HCT116 (cell line): ENCODE results near the gene ANGEL1. TPM values are rescaled to one million over a fixed set of nuclear protein-coding genes. Genes with fewer than 3 reads are reported as not detected.

ENCODE experiments used
- ATAC-seq: fragments of 200-7000 bp; cut with Tn5 transposase; 2 replicates; pipeline ENCODE4 v1.9.1; 2020; ENCODE audit warnings: mild to moderate bottlenecking, moderate library complexity
- BruUV-seq: library from RNA; stranded (reverse); fragments of 400-500 nt; replicated peaks from 2 replicates; lab custom pipeline; 2021; lab: Mats Ljungman, UMichigan
- CTCF ChIA-PET: fragments of 300-600 bp; sonication (Branson Sonifier 250); formaldehyde crosslinking; loops from one replicate; lab custom pipeline; 2021; ENCODE audit warnings: antibody characterized with exemption; lab: Charles Lee
- POLR2A ChIA-PET: fragments of 300-600, 350-600 bp; sonication (Branson Sonifier 250); formaldehyde crosslinking; loops from one replicate; lab custom pipeline; 2021; ENCODE audit warnings: antibody characterized with exemption; lab: Charles Lee
- RAD21 ChIA-PET, 2 experiments: fragments of 300-600 bp; sonication (Branson Sonifier 250); formaldehyde crosslinking; loops; one replicate each; lab custom pipeline; 2023; ENCODE audit warnings: low total read pairs in 2 of 2; ENCODE audit not compliant: uncharacterized antibody in 2 of 2, unreplicated experiment in 2 of 2, low non-redundant PET in 1 of 2; lab: Charles Lee
- DNase-seq: peaks from one replicate; pipeline ENCODE4 v3.0.0-alpha.2; 2010; ENCODE audit warnings: low read depth, low spot score
- H2AFZ ChIP-seq: fragments of 200-600 bp; shearing (Covaris generic), sonication (generic); 2 replicates; pipeline ENCODE4 v1.6.1; 2017; ENCODE audit warnings: low read depth, mixed run types, mixed read lengths, antibody characterized with exemption, low read length; ENCODE audit not compliant: poor library complexity, severe bottlenecking
- H3K27ac ChIP-seq: 2 replicates; pipeline ENCODE4 v1.5.1; 2012; ENCODE audit warnings: low read depth, low read length
- H3K27me3 ChIP-seq: fragments of 200-600 bp; sonication (generic); 2 replicates; pipeline ENCODE4 v1.6.1; 2016; ENCODE audit warnings: mixed run types, low read length, mixed read lengths; ENCODE audit not compliant: insufficient read depth
- H3K36me3 ChIP-seq, 2 experiments: fragments of 200-500 bp in 1 of 2; fragments of 200-600 bp in 1 of 2; sonication (Bioruptor generic) in 1 of 2; sonication (generic) in 1 of 2; 2 replicates each; pipeline versions ENCODE4 v1.5.1 to v1.6.1; 2014 to 2016; ENCODE audit warnings: low read length in 2 of 2, inconsistent platforms in 1 of 2, mixed read lengths in 1 of 2, mixed run types in 1 of 2; ENCODE audit not compliant: insufficient read depth in 2 of 2, control insufficient read depth in 1 of 2
- H3K4me1 ChIP-seq, 2 experiments: fragments of 200-600 bp in 1 of 2; sonication (generic) in 1 of 2; 2 replicates each; pipeline versions ENCODE4 v1.5.1 to v1.6.1; 2012 to 2017; ENCODE audit warnings: low read length in 2 of 2, inconsistent platforms in 1 of 2, mild to moderate bottlenecking in 1 of 2, mixed read lengths in 1 of 2, mixed run types in 1 of 2, moderate library complexity in 1 of 2; ENCODE audit not compliant: insufficient read depth in 2 of 2, control insufficient read depth in 1 of 2
- H3K4me2 ChIP-seq: fragments of 200-600 bp; sonication (generic); 2 replicates; pipeline ENCODE4 v1.6.1; 2017; ENCODE audit warnings: mixed run types, low read length, mixed read lengths
- H3K4me3 ChIP-seq, 2 experiments: fragments of 200-600 bp in 1 of 2; sonication (generic) in 1 of 2; replicated peaks in 1 of 2; 2 replicates each; pipeline ENCODE4 v1.5.1; 2011 to 2016; ENCODE audit warnings: low read length in 2 of 2, control low read depth in 1 of 2, low read depth in 1 of 2, mild to moderate bottlenecking in 1 of 2, mixed read lengths in 1 of 2, mixed run types in 1 of 2
- H3K79me2 ChIP-seq: fragments of 200-600 bp; sonication (generic); 2 replicates; pipeline ENCODE4 v1.6.1; 2017; ENCODE audit warnings: mild to moderate bottlenecking, mixed run types, low read length, moderate library complexity, mixed read lengths; ENCODE audit not compliant: insufficient read depth
- H3K9ac ChIP-seq: fragments of 200-600 bp; sonication (generic); 2 replicates; pipeline ENCODE4 v1.6.1; 2016; ENCODE audit warnings: low read length, mixed read lengths
- H3K9me2 ChIP-seq: fragments of 200-600 bp; sonication (generic), shearing (Covaris generic); 2 replicates; pipeline ENCODE4 v1.6.1; 2017; ENCODE audit warnings: mixed run types, mild to moderate bottlenecking, moderate library complexity; ENCODE audit not compliant: insufficient read depth
- H3K9me3 ChIP-seq, 2 experiments: fragments of 200-500 bp in 1 of 2; fragments of 200-600 bp in 1 of 2; sonication (Bioruptor generic) in 1 of 2; sonication (generic) in 1 of 2; 2 replicates each; pipeline ENCODE4 v1.6.1; 2014 to 2017; ENCODE audit warnings: low read length in 2 of 2, mixed read lengths in 2 of 2, inconsistent platforms in 1 of 2, low read depth in 1 of 2, mild to moderate bottlenecking in 1 of 2, mixed run types in 1 of 2, moderate library complexity in 1 of 2; ENCODE audit not compliant: control insufficient read depth in 1 of 2, insufficient read depth in 1 of 2
- H4K20me1 ChIP-seq: fragments of 200-600 bp; sonication (generic), shearing (Covaris generic); 2 replicates; pipeline ENCODE4 v1.6.1; 2017; ENCODE audit warnings: mixed run types, mild to moderate bottlenecking, moderate library complexity; ENCODE audit not compliant: insufficient read depth
- CEBPB ChIP-seq: IDR thresholded peaks from 2 replicates; pipeline ENCODE4 v1.6.1; 2012; ENCODE audit warnings: low read depth
- EGR1 ChIP-seq: IDR thresholded peaks from 2 replicates; pipeline ENCODE4 v1.6.1; 2012; ENCODE audit warnings: low read depth
- EZH2 ChIP-seq: fragments of 200-600 bp; sonication (generic); IDR thresholded peaks from 2 replicates; pipeline ENCODE4 v1.6.1; 2017; ENCODE audit warnings: antibody characterized with exemption, mixed run types
- JUND ChIP-seq: IDR thresholded peaks from 2 replicates; pipeline ENCODE4 v1.6.1; 2012
- POLR2A ChIP-seq: IDR thresholded peaks from 2 replicates; pipeline ENCODE4 v1.7.0; 2011; ENCODE audit warnings: borderline replicate concordance; ENCODE audit not compliant: insufficient read depth, insufficient read length; ENCODE audit errors: extremely low read depth
- POLR2AphosphoS5 ChIP-seq: IDR thresholded peaks from 2 replicates; pipeline ENCODE4 v1.6.1; 2011; ENCODE audit warnings: mild to moderate bottlenecking, low read depth, low read length, moderate library complexity
- RAD21 ChIP-seq: IDR thresholded peaks from 2 replicates; pipeline ENCODE4 v1.6.1; 2012; ENCODE audit warnings: low read depth, mild to moderate bottlenecking
- SP1 ChIP-seq: IDR thresholded peaks from 2 replicates; pipeline ENCODE4 v1.6.1; 2012; ENCODE audit warnings: low read depth
- SRF ChIP-seq: IDR thresholded peaks from 2 replicates; pipeline ENCODE4 v1.6.1; 2012; ENCODE audit warnings: low read depth
- TCF7L2 ChIP-seq: IDR thresholded peaks from 2 replicates; pipeline ENCODE4 v1.7.0; 2011; ENCODE audit warnings: borderline replicate concordance, inconsistent platforms; ENCODE audit not compliant: insufficient read depth, insufficient read length; ENCODE audit errors: extremely low read depth
- YY1 ChIP-seq: IDR thresholded peaks from 2 replicates; pipeline ENCODE4 v1.6.1; 2011; ENCODE audit warnings: low read length, low read depth, moderate library complexity, mild to moderate bottlenecking; ENCODE audit not compliant: insufficient replicate concordance; ENCODE audit errors: extremely low read depth
- intact Hi-C: fragments of 100-400 bp; cut with micrococcal nuclease; formaldehyde crosslinking; loops from 2 replicates; pipeline ENCODE4 v1.10.0; 2022
- total RNA-seq: library from RNA; stranded (reverse); gene quantifications from one replicate; pipeline ENCODE4 v1.2.1, GENCODE V29; 2021; ENCODE audit not compliant: unreplicated experiment
- TF ChIP-seq, protein P1 (sequence below), 3 experiments: fragments of 200-600 bp in 1 of 3; sonication (generic) in 1 of 3; IDR thresholded peaks in 2 of 3; conservative IDR thresholded peaks in 1 of 3; 2 replicates each; pipeline ENCODE4 v1.5.1; 2012 to 2017; ENCODE audit warnings: low read depth in 2 of 3, low read length in 2 of 3, antibody characterized with exemption in 1 of 3, borderline replicate concordance in 1 of 3, control low read depth in 1 of 3, mild to moderate bottlenecking in 1 of 3, mixed read lengths in 1 of 3, mixed run types in 1 of 3, moderate library complexity in 1 of 3; ENCODE audit not compliant: insufficient read depth in 1 of 3
- TF ChIP-seq, protein P2 (sequence below): IDR thresholded peaks from 2 replicates; pipeline ENCODE4 v1.6.1; 2011; ENCODE audit warnings: mild to moderate bottlenecking, low read length, moderate library complexity; ENCODE audit not compliant: insufficient replicate concordance; ENCODE audit errors: extremely low read depth
- TF ChIP-seq, protein P3 (sequence below): IDR thresholded peaks from 2 replicates; pipeline ENCODE4 v1.6.1; 2012; ENCODE audit warnings: low read depth

Gene ANGEL1
- total RNA-seq, 1 experiment from 2014 or later = 20.6 TPM

DNA sequence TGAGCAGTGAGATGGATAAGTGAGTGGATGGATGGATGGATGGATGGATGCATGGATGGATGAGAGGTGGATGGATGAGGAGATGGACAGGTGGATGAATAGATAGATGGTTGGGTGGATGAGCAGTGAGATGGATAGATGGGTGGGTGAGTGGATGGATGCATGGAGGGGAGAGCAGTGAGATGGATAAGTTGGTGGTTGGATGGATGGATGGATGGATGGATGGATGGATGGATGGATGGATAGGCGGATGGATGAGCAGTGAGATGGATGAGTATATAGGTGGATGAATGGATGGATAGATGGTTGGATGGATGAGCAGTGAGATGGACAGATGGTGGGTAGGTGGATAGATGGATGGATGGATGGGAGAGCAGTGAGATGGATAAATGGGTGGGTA lies 44.1 kb upstream of the ANGEL1 start:
- H3K9me3 ChIP-seq = no peaks in the 10 kb centered on the region
- H3K9ac ChIP-seq = no peak overlapping the region
- H3K36me3 ChIP-seq = no peaks in the 10 kb centered on the region
- RAD21 ChIA-PET = no interaction called here
- no peaks in the 10 kb centered on the region for H3K79me2 ChIP-seq
- no peaks in the 10 kb centered on the region for H3K4me1 ChIP-seq
- DNase-seq = no peak
- no TSS peak for BruUV-seq
- H3K4me2 ChIP-seq = no peak overlapping the region
- POLR2A ChIA-PET = no interaction called here
- CTCF ChIA-PET = no interaction called here
- peaks cover 17% of the 10 kb centered on the region for H3K27me3 ChIP-seq
- H3K4me3 ChIP-seq = no peak overlapping the region
- no peak overlapping the region for H2AFZ ChIP-seq
- no peaks in the 10 kb centered on the region for H3K9me2 ChIP-seq
- TF ChIP-seq SRF (no peak), TCF7L2 (no peak), RAD21 (no peak), EGR1 (no peak), SP1 (no peak), CEBPB (no peak)
- H3K27ac ChIP-seq = no peak overlapping the region
- intact Hi-C loops = no loop called here
- H4K20me1 ChIP-seq = no peaks in the 10 kb centered on the region
- ATAC-seq = no peak

DNA sequence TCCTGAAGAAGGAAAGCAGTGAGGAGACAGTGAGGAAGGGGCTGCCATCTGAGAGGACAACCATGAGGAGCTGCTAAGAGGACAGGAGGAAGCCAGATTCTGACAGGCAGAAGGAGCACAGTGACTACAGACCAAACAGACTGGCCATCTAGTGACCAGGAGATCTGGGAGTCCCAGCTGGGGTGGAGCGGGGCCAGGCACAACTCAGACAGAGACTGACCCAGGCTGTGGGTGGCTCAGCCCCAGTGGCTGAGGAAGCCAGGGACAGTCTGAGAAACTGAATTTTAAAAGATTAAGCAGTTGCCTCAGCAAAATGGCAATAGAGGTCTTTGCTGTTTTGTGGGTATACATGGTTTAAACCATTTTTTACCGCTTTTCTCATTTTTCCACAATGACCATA lies 42.4 kb upstream of the ANGEL1 start:
- Histone ChIP-seq H3K79me2 (no peaks in the 10 kb centered on the region), H3K4me1 (no peaks in the 10 kb centered on the region), H3K4me3 (no peak overlapping the region), H3K4me2 (no peak overlapping the region), H2AFZ (no peak overlapping the region), H3K9me3 (no peaks in the 10 kb centered on the region), H3K36me3 (no peaks in the 10 kb centered on the region), H3K27me3 (peaks cover 14% of the 10 kb centered on the region), H3K27ac (no peak overlapping the region), H3K9ac (no peak overlapping the region), H4K20me1 (no peaks in the 10 kb centered on the region), H3K9me2 (no peaks in the 10 kb centered on the region)
- ChIA-PET POLR2A (no interaction called here), CTCF (no interaction called here), RAD21 (no interaction called here)
- DNase-seq (no peak), ATAC-seq (no peak)
- intact Hi-C loops = no loop called here
- BruUV-seq = no TSS peak
- TF ChIP-seq, protein P1, sequence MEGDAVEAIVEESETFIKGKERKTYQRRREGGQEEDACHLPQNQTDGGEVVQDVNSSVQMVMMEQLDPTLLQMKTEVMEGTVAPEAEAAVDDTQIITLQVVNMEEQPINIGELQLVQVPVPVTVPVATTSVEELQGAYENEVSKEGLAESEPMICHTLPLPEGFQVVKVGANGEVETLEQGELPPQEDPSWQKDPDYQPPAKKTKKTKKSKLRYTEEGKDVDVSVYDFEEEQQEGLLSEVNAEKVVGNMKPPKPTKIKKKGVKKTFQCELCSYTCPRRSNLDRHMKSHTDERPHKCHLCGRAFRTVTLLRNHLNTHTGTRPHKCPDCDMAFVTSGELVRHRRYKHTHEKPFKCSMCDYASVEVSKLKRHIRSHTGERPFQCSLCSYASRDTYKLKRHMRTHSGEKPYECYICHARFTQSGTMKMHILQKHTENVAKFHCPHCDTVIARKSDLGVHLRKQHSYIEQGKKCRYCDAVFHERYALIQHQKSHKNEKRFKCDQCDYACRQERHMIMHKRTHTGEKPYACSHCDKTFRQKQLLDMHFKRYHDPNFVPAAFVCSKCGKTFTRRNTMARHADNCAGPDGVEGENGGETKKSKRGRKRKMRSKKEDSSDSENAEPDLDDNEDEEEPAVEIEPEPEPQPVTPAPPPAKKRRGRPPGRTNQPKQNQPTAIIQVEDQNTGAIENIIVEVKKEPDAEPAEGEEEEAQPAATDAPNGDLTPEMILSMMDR (IDR thresholded peaks at IDR 0.05 in 2 of 3, conservative IDR thresholded peaks at IDR 0.05 in 1 of 3; ENCODE audit: borderline replicate concordance in 1 of 3, insufficient read depth in 1 of 3, low read depth in 2 of 3, low read length in 2 of 3) = no peak
- TF ChIP-seq JUND (no peak), EZH2 (no peak), YY1 (no peak), POLR2A (no peak), CEBPB (no peak), POLR2AphosphoS5 (no peak)
- TF ChIP-seq, protein P2, sequence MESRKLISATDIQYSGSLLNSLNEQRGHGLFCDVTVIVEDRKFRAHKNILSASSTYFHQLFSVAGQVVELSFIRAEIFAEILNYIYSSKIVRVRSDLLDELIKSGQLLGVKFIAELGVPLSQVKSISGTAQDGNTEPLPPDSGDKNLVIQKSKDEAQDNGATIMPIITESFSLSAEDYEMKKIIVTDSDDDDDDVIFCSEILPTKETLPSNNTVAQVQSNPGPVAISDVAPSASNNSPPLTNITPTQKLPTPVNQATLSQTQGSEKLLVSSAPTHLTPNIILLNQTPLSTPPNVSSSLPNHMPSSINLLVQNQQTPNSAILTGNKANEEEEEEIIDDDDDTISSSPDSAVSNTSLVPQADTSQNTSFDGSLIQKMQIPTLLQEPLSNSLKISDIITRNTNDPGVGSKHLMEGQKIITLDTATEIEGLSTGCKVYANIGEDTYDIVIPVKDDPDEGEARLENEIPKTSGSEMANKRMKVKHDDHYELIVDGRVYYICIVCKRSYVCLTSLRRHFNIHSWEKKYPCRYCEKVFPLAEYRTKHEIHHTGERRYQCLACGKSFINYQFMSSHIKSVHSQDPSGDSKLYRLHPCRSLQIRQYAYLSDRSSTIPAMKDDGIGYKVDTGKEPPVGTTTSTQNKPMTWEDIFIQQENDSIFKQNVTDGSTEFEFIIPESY = no peak
- TF ChIP-seq, protein P3, sequence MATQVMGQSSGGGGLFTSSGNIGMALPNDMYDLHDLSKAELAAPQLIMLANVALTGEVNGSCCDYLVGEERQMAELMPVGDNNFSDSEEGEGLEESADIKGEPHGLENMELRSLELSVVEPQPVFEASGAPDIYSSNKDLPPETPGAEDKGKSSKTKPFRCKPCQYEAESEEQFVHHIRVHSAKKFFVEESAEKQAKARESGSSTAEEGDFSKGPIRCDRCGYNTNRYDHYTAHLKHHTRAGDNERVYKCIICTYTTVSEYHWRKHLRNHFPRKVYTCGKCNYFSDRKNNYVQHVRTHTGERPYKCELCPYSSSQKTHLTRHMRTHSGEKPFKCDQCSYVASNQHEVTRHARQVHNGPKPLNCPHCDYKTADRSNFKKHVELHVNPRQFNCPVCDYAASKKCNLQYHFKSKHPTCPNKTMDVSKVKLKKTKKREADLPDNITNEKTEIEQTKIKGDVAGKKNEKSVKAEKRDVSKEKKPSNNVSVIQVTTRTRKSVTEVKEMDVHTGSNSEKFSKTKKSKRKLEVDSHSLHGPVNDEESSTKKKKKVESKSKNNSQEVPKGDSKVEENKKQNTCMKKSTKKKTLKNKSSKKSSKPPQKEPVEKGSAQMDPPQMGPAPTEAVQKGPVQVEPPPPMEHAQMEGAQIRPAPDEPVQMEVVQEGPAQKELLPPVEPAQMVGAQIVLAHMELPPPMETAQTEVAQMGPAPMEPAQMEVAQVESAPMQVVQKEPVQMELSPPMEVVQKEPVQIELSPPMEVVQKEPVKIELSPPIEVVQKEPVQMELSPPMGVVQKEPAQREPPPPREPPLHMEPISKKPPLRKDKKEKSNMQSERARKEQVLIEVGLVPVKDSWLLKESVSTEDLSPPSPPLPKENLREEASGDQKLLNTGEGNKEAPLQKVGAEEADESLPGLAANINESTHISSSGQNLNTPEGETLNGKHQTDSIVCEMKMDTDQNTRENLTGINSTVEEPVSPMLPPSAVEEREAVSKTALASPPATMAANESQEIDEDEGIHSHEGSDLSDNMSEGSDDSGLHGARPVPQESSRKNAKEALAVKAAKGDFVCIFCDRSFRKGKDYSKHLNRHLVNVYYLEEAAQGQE = no peak
